Adipocyte (in vitro differentiated cells): ENCODE results near the gene TLCD2.
A peak's percentile ranks its signal among the peaks of the same experiment; 100 is the strongest.
"Not testable (repeated sequence)": the region's sequence is repeated elsewhere in the genome, so short reads cannot be mapped to it uniquely, and the experiment has no call there.

Experiments
- DNase-seq: peaks from one replicate; pipeline ENCODE4 v3.0.0-alpha.2; 2015; ENCODE audit warnings: low read depth
- H3K27me3 ChIP-seq: replicated peaks from 2 replicates; pipeline ENCODE4 v1.7.0; 2013; ENCODE audit warnings: mild to moderate bottlenecking, low read length, moderate library complexity; ENCODE audit not compliant: control insufficient read depth, insufficient read depth
- H3K36me3 ChIP-seq: 2 replicates; pipeline ENCODE4 v1.7.0; 2013; ENCODE audit warnings: low read length, mild to moderate bottlenecking, moderate library complexity; ENCODE audit not compliant: control insufficient read depth, insufficient read depth, severe bottlenecking
- H3K4me1 ChIP-seq: 2 replicates; pipeline ENCODE4 v1.7.0; 2013; ENCODE audit warnings: mild to moderate bottlenecking, low read length, moderate library complexity; ENCODE audit not compliant: control insufficient read depth, insufficient read depth
- H3K4me3 ChIP-seq: 2 replicates; pipeline ENCODE4 v1.7.0; 2013; ENCODE audit warnings: mild to moderate bottlenecking, low read length, moderate library complexity
- H3K9ac ChIP-seq: 2 replicates; pipeline ENCODE4 v1.7.0; 2013; ENCODE audit warnings: mild to moderate bottlenecking, low read length, moderate library complexity
- H3K9me3 ChIP-seq: 2 replicates; pipeline ENCODE4 v1.7.0; 2013; ENCODE audit warnings: mild to moderate bottlenecking, low read length, moderate library complexity; ENCODE audit not compliant: control insufficient read depth

The TLCD2 gene

GRCh38 chr17:1745513-1746020 lies 35.4 kb upstream of the TLCD2 start:
- H3K4me3 ChIP-seq = no peak overlapping the region
- H3K9ac ChIP-seq = no peak overlapping the region
- H3K9me3 ChIP-seq = peaks cover 4% of the 10 kb centered on the region
- H3K36me3 ChIP-seq = no peaks in the 10 kb centered on the region
- H3K4me1 ChIP-seq = peaks cover 21% of the 10 kb centered on the region
- H3K27me3 ChIP-seq = no peaks in the 10 kb centered on the region
- no peak for DNase-seq

GRCh38 chr17:1744551-1745512 lies 34.7 kb upstream of the TLCD2 start:
- H3K9ac ChIP-seq = peak overlapping the region; percentile 79

GRCh38 chr17:1743088-1743439 lies 32.9 kb upstream of the TLCD2 start:
- no peak for DNase-seq
- no peak overlapping the region for H3K4me3 ChIP-seq
- H3K27me3 ChIP-seq = no peaks in the 10 kb centered on the region
- H3K9ac ChIP-seq = no peak overlapping the region
- H3K36me3 ChIP-seq = no peaks in the 10 kb centered on the region
- peaks cover under 1% of the 10 kb centered on the region for H3K9me3 ChIP-seq
- peaks cover 21% of the 10 kb centered on the region for H3K4me1 ChIP-seq

More at GRCh38 chr17:1744551-1745512, 34.7 kb upstream of the TLCD2 start:
- Histone ChIP-seq H3K27me3 (no peaks in the 10 kb centered on the region), H3K36me3 (no peaks in the 10 kb centered on the region), H3K4me3 (peak overlapping the region; percentile 59), H3K4me1 (peaks cover 21% of the 10 kb centered on the region), H3K9me3 (peaks cover 4% of the 10 kb centered on the region)
- DNase-seq = no peak

- Histone ChIP-seq H3K9ac (no peak within 1 kb of the TSS), H3K4me1 (peaks cover 21% of the 10 kb centered on the region), H3K36me3 (peaks cover 5% of the 10 kb centered on the region), H3K9me3 (no peaks in the 10 kb centered on the region), H3K27me3 (no peaks in the 10 kb centered on the region), H3K4me3 (no peak within 1 kb of the TSS)
- no peak for DNase-seq
Measured at GRCh38 chr17:1742371-1743087, 32.4 kb upstream of the TLCD2 start, which contains the start of gene SERPINF2. Gene SERPINF2 (plus strand): TSS chr17:1742871. CDS start chr17:1744996, 2,125 bp downstream.

GRCh38 chr17:1741899-1742298 lies 31.7 kb upstream of the TLCD2 start:
- DNase-seq, H3K4me3 ChIP-seq, H3K9me3 ChIP-seq, H3K27me3 ChIP-seq, H3K9ac ChIP-seq: not testable (repeated sequence)
- peaks cover 12% of the 10 kb centered on the region for H3K36me3 ChIP-seq
- H3K4me1 ChIP-seq = peaks cover 20% of the 10 kb centered on the region

- Histone ChIP-seq H3K9ac (peak overlapping the region; percentile 47), H3K4me1 (peaks cover 19% of the 10 kb centered on the region), H3K4me3 (no peak overlapping the region), H3K9me3 (no peaks in the 10 kb centered on the region), H3K36me3 (peaks cover 32% of the 10 kb centered on the region), H3K27me3 (no peaks in the 10 kb centered on the region)
- DNase-seq = no peak
Measured at GRCh38 chr17:1737531-1738291, 27.5 kb upstream of the TLCD2 start.

- DNase-seq = peak; percentile 88
- H3K36me3 ChIP-seq = peaks cover 35% of the 10 kb centered on the region
- H3K4me3 ChIP-seq = peak overlapping the region; percentile 23
- H3K27me3 ChIP-seq = no peaks in the 10 kb centered on the region
- H3K9ac ChIP-seq = peak overlapping the region; percentile 47
- H3K4me1 ChIP-seq = peaks cover 19% of the 10 kb centered on the region
- no peaks in the 10 kb centered on the region for H3K9me3 ChIP-seq
Measured at GRCh38 chr17:1736348-1737281, 26.4 kb upstream of the TLCD2 start.

GRCh38 chr17:1735834-1736347 lies 25.7 kb upstream of the TLCD2 start:
- H3K9me3 ChIP-seq = no peaks in the 10 kb centered on the region
- peaks cover 35% of the 10 kb centered on the region for H3K36me3 ChIP-seq
- no peak for DNase-seq
- H3K4me3 ChIP-seq = no peak overlapping the region
- H3K27me3 ChIP-seq = no peaks in the 10 kb centered on the region
- peaks cover 25% of the 10 kb centered on the region for H3K4me1 ChIP-seq
- H3K9ac ChIP-seq = peak overlapping the region; percentile 47

GRCh38 chr17:1735418-1735817 lies 25.2 kb upstream of the TLCD2 start:
- DNase-seq = no peak
- Histone ChIP-seq H3K4me3 (no peak overlapping the region), H3K9me3 (no peaks in the 10 kb centered on the region), H3K9ac (peak overlapping the region; percentile 26), H3K4me1 (peaks cover 30% of the 10 kb centered on the region), H3K36me3 (peaks cover 35% of the 10 kb centered on the region), H3K27me3 (no peaks in the 10 kb centered on the region)

GRCh38 chr17:1733759-1734158 lies 23.6 kb upstream of the TLCD2 start:
- H3K36me3 ChIP-seq = peaks cover 38% of the 10 kb centered on the region
- H3K4me3 ChIP-seq = no peak overlapping the region
- no peak for DNase-seq
- H3K27me3 ChIP-seq = no peaks in the 10 kb centered on the region
- H3K9ac ChIP-seq = no peak overlapping the region
- peaks cover 39% of the 10 kb centered on the region for H3K4me1 ChIP-seq
- no peaks in the 10 kb centered on the region for H3K9me3 ChIP-seq
